GM12891 (cell line): Measurements from ENCODE around the gene ANLN.

ENCODE experiments used
- DNase-seq: peaks from one replicate; pipeline ENCODE4 v3.0.0; 2011; ENCODE audit warnings: low spot score; ENCODE audit not compliant: insufficient read length
- FAIRE-seq: peaks from 2 replicates; lab custom pipeline; 2011; peaks lifted over from hg19 to GRCh38; lab: Jason Lieb, UNC
- PAX5 ChIP-seq: IDR thresholded peaks from 2 replicates; pipeline ENCODE4 v1.6.1; 2011; ENCODE audit warnings: low read length, moderate library complexity, mild to moderate bottlenecking; ENCODE audit not compliant: insufficient read depth, severe bottlenecking
- POLR2A ChIP-seq: IDR thresholded peaks from 2 replicates; pipeline ENCODE4 v1.6.1; 2011; ENCODE audit warnings: low read depth, low read length, control low read depth
- POLR2AphosphoS5 ChIP-seq: IDR thresholded peaks from 2 replicates; pipeline ENCODE4 v1.6.1; 2011; ENCODE audit warnings: low read depth, low read length, control low read depth
- POU2F2 ChIP-seq: IDR thresholded peaks from 2 replicates; pipeline ENCODE4 v1.6.1; 2011; ENCODE audit warnings: low read depth, mild to moderate bottlenecking, control low read depth, low read length, moderate library complexity
- SPI1 ChIP-seq: IDR thresholded peaks from 2 replicates; pipeline ENCODE4 v1.6.1; 2011; ENCODE audit warnings: low read depth, low read length, control low read depth
- TAF1 ChIP-seq: IDR thresholded peaks from 2 replicates; pipeline ENCODE4 v1.6.1; 2011; ENCODE audit warnings: low read depth, low read length, control low read depth

The ANLN gene

GRCh38 chr7:36390199-36391090 is 783 bp downstream of the ANLN start:
- TF ChIP-seq POU2F2 (no peak), POLR2A (no peak), SPI1 (peak; percentile 71), POLR2AphosphoS5 (no peak)
- peak; percentile 35 for FAIRE-seq
- no peak for DNase-seq

GRCh38 chr7:36391436-36392198 is 2.0 kb downstream of the ANLN start:
- FAIRE-seq (no peak), DNase-seq (peak; percentile 5)
- TF ChIP-seq TAF1, result no peak
- TF ChIP-seq SPI1, result peak; percentile 19; the same call in 1 of the 2 replicates

GRCh38 chr7:36393826-36394225 is 4.2 kb downstream of the ANLN start:
- DNase-seq (no peak), FAIRE-seq (no peak)
- TF ChIP-seq POU2F2 (no peak), SPI1 (no peak), POLR2A (no peak), PAX5 (no peak), TAF1 (no peak), POLR2AphosphoS5 (no peak)

- FAIRE-seq, result no peak
- TF ChIP-seq POU2F2 (no peak), SPI1 (no peak), POLR2A (no peak), PAX5 (no peak), TAF1 (no peak), POLR2AphosphoS5 (no peak)
- DNase-seq, result no peak
Measured at GRCh38 chr7:36395171-36395894, 5.7 kb downstream of the ANLN start.

DNA sequence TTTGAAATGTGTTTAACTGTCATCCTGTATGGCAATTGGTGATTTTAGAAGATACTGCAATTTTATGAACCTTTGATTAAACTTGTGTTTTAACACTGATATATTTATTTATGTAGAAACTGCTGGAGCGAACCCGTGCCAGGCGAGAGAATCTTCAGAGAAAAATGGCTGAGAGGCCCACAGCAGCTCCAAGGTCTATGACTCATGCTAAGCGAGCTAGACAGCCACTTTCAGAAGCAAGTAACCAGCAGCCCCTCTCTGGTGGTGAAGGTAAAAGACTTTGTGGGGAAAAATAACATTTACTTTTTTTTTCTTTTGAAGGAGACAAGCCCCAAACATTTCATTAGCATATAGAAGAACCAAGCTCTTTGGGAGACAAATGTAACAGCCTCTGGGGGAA is 6.5 kb downstream of the ANLN start:
- DNase-seq (no peak), FAIRE-seq (no peak)
- TF ChIP-seq POU2F2 (no peak), TAF1 (no peak), SPI1 (no peak), POLR2A (no peak), PAX5 (no peak)

DNA sequence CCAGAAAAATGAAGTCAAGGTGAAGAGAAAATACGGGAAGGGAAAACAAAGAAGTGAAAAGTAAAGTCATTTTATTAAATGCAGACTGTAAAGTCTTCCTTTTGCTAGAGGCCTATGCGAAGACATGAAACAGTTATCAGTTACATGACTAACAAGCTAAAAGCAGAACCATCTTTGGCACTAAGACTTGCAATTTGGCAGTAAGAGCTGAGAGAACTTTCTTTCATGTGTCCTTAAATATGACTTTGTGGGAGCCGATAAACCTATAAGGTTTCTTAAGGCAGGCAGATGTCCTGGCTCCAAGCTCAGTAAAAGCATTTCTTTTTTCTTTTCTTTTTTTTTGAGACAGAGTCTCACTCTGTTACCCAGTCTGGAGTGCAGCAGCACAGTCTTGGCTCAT is 10.4 kb downstream of the ANLN start:
- no peak for TF ChIP-seq TAF1
- no peak for TF ChIP-seq SPI1
- no peak for TF ChIP-seq PAX5
- no peak for TF ChIP-seq POU2F2
- TF ChIP-seq POLR2AphosphoS5, result no peak
- TF ChIP-seq POLR2A, result no peak
- no peak for FAIRE-seq
- no peak for DNase-seq

DNA sequence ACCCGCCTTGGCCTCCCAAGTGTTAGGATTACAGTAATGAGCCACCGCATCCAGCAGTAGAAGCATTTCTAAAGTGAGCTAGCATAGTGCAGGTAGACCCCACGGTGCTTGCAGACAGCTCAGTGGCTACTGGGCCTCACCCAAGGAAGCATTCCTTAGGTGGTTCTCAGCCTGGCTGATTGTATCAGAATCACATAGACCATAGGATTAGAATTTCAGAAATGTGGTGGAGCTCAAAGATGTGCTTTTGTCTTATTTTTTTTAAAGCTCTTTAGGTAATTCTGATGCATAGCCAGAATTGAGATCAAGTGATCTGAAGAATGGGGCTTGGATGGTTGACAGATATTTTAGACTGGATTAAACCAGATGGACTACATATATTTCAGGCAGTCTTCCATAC is 10.9 kb downstream of the ANLN start:
- FAIRE-seq (no peak), DNase-seq (no peak)
- TF ChIP-seq POU2F2 (no peak), POLR2AphosphoS5 (no peak), SPI1 (no peak), POLR2A (no peak)

- no peak for TF ChIP-seq POLR2AphosphoS5
- no peak for TF ChIP-seq TAF1
- no peak for TF ChIP-seq PAX5
- TF ChIP-seq SPI1, result no peak
- no peak for TF ChIP-seq POU2F2
- TF ChIP-seq POLR2A, result no peak
- DNase-seq (no peak), FAIRE-seq (no peak)
Measured at GRCh38 chr7:36403452-36403851, 13.8 kb downstream of the ANLN start.

GRCh38 chr7:36404639-36405408 is 15.2 kb downstream of the ANLN start:
- FAIRE-seq (peak; percentile 33), DNase-seq (no peak)
- no peak for TF ChIP-seq PAX5
- TF ChIP-seq POLR2AphosphoS5, result no peak
- no peak for TF ChIP-seq POLR2A
- TF ChIP-seq TAF1, result no peak
- TF ChIP-seq POU2F2, result no peak
- TF ChIP-seq SPI1, result no peak

DNA sequence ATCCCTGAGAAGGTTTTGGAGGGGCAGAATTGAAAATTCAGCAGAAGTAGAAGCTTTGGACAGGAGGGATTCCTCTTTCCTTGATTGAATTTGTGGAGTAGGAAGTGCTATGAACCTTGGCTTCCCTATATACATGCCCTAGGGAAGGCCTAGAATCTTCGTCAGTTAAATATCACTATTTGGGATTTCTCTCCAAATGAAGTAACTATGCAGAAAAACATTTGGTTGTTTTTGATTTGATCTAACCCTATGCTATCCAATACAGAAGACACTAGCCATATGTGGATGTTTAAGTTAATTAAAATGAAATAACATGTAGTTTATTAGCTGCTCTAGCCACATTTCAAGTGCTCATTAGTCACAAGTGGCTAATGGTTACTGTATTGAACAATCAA is 15.7 kb downstream of the ANLN start:
- FAIRE-seq (no peak), DNase-seq (no peak)
- TF ChIP-seq TAF1 (no peak), POLR2A (no peak), PAX5 (no peak), POU2F2 (no peak), SPI1 (no peak), POLR2AphosphoS5 (no peak)
